Lung (tissue), 12 donors: ENCODE data around the gene MIA. TPM values are rescaled to one million over a fixed set of nuclear protein-coding genes. Genes with fewer than 3 reads are reported as not detected.

Experiments
- ATAC-seq: fragments of 200-7000 bp; cut with Tn5 transposase; one replicate; pipeline ENCODE4 v1.9.1; 2020; ENCODE audit warnings: moderate number of reproducible peaks; ENCODE audit not compliant: insufficient read depth, low FRiP score
- DNase-seq, 3 donors: peaks; one replicate each; pipeline ENCODE4 v3.0.0-alpha.2; 2013 to 2017
- H3K27ac ChIP-seq, 2 donors: one replicate each; pipeline ENCODE4 v1.5.1; 2013; ENCODE audit warnings: mild to moderate bottlenecking in 2 of 2, moderate library complexity in 2 of 2, control low read depth in 1 of 2, inconsistent platforms in 1 of 2, low read depth in 1 of 2, low read length in 1 of 2
- H3K27me3 ChIP-seq, 3 donors: one replicate each; pipeline ENCODE4 v1.5.1; 2013; ENCODE audit warnings: low read length in 2 of 3; ENCODE audit not compliant: control insufficient read depth in 3 of 3, insufficient read depth in 3 of 3
- H3K36me3 ChIP-seq, 4 donors: one replicate each; pipeline ENCODE4 v1.5.1; 2013; ENCODE audit warnings: low read length in 4 of 4, mild to moderate bottlenecking in 1 of 4, moderate library complexity in 1 of 4; ENCODE audit not compliant: control insufficient read depth in 4 of 4, insufficient read depth in 4 of 4
- H3K4me1 ChIP-seq, 5 donors: one replicate each; pipeline ENCODE4 v1.5.1; 2013; ENCODE audit warnings: low read length in 5 of 5, mild to moderate bottlenecking in 2 of 5, moderate library complexity in 1 of 5; ENCODE audit not compliant: control insufficient read depth in 5 of 5, insufficient read depth in 5 of 5
- H3K4me3 ChIP-seq: one replicate; pipeline ENCODE4 v1.5.1; 2013; ENCODE audit warnings: mild to moderate bottlenecking, control low read depth, moderate library complexity
- H3K9ac ChIP-seq, 2 donors: one replicate each; pipeline ENCODE4 v1.5.1; 2013; ENCODE audit warnings: low read length in 2 of 2, control low read depth in 1 of 2; ENCODE audit not compliant: insufficient read depth in 1 of 2
- H3K9me3 ChIP-seq, 4 donors: one replicate each; pipeline ENCODE4 v1.5.1; 2013; ENCODE audit warnings: low read length in 3 of 4, mild to moderate bottlenecking in 1 of 4, moderate library complexity in 1 of 4; ENCODE audit not compliant: control insufficient read depth in 4 of 4, insufficient read depth in 3 of 4
- CTCF ChIP-seq: IDR thresholded peaks from 2 replicates; pipeline ENCODE4 v1.5.1; 2012; ENCODE audit warnings: mild to moderate bottlenecking; ENCODE audit errors: control extremely low read depth, extremely low read depth
- WGBS, 2 donors: extraction: QIAGEN DNeasy Blood & Tissue Kit; methylation state at CpG; one replicate each; pipeline ENCODE4 v1.1.7; 2013; 5-methylcytosine and 5-hydroxymethylcytosine counted together
- polyA plus RNA-seq, 2 donors: library from polyadenylated mRNA; stranded (reverse); fragments of 200-250 nt; gene quantifications; one replicate each; pipeline ENCODE4 v1.2.1, GENCODE V29; 2013
- total RNA-seq, 2 donors: library from RNA; depleted of rRNA in 1 of 2; stranded (reverse); fragments of >200 nt in 1 of 2; gene quantifications; one replicate each; pipeline ENCODE4 v1.2.1, GENCODE V29; 2014 to 2021
- donor health status: control.
- donor health status: control.
- donor health status: Bipolar disorder and iron deficiency.
- donor health status: healthy.
- donor health status: DM: yes; HTN: yes; CAD: no.

The MIA gene
- total and polyA plus RNA-seq, 4 donors = 0.75 to 4.6 (median 3.2) TPM; not detected in 1

- H3K27me3 ChIP-seq = no peaks in the 10 kb centered on the region
- H3K9me3 ChIP-seq = no peaks in the 10 kb centered on the region
- WGBS, 2 donors = 1% methylated on average over 56 to 109 of the region's 110 CpGs
- H3K4me1 ChIP-seq = peaks cover 14 to 47% (median 32%) of the 10 kb centered on the region in 5 donors
- H3K27ac ChIP-seq = peak within 1 kb of the TSS; percentile 90 to 93
- peak; percentile 100 for DNase-seq
- H3K4me3 ChIP-seq = peak within 1 kb of the TSS; percentile 89
- no peak for TF ChIP-seq CTCF
- ATAC-seq = peak; percentile 89
- H3K9ac ChIP-seq = peak within 1 kb of the TSS; percentile 63 to 85
- H3K36me3 ChIP-seq = peaks cover 0 to 15% (median 4%) of the 10 kb centered on the region in 4 donors
These were observed 23.6 kb downstream of the MIA start, which contains the start of gene EGLN2 for GRCh38 chr19:40798683-40799557. TSS of gene EGLN2 (plus strand) at chr19:40799191. CDS start at chr19:40800573, 1,382 bp downstream.

GRCh38 chr19:40799558-40800338 is 24.4 kb downstream of the MIA start:
- peaks cover 0 to 16% (median 5%) of the 10 kb centered on the region in 4 donors for H3K36me3 ChIP-seq
- no peak for ATAC-seq
- peaks cover 15 to 53% (median 40%) of the 10 kb centered on the region in 5 donors for H3K4me1 ChIP-seq
- no peak for TF ChIP-seq CTCF
- peak overlapping the region; percentile 90 to 93 for H3K27ac ChIP-seq
- no peaks in the 10 kb centered on the region for H3K27me3 ChIP-seq
- no peaks in the 10 kb centered on the region for H3K9me3 ChIP-seq
- DNase-seq = peak; percentile 37 to 56 (median 39)
- 1 to 4% methylated on average over 37 to 40 of the region's 40 CpGs for WGBS, 2 donors
- H3K9ac ChIP-seq = peak overlapping the region; percentile 42 to 63
- H3K4me3 ChIP-seq = peak overlapping the region; percentile 89

- H3K4me1 ChIP-seq = peaks cover 17 to 53% (median 46%) of the 10 kb centered on the region in 5 donors
- DNase-seq = no peak
- H3K4me3 ChIP-seq = peak overlapping the region; percentile 89
- peak overlapping the region; percentile 90 to 93 for H3K27ac ChIP-seq
- no peak for ATAC-seq
- no peaks in the 10 kb centered on the region for H3K9me3 ChIP-seq
- H3K36me3 ChIP-seq = peaks cover 0 to 18% (median 8%) of the 10 kb centered on the region in 4 donors
- 49 to 74% methylated on average over 26 to 27 of the region's 27 CpGs for WGBS, 2 donors
- H3K27me3 ChIP-seq = no peaks in the 10 kb centered on the region
- no peak for TF ChIP-seq CTCF
- H3K9ac ChIP-seq = peak overlapping the region in 1 of 2 donors; percentile 63
These were observed 25.1 kb downstream of the MIA start for GRCh38 chr19:40800339-40800996.
